Measurements from ENCODE around the gene EPHA3. TPM values are rescaled to one million over a fixed set of nuclear protein-coding genes. Genes with fewer than 3 reads are reported as not detected.

The EPHA3 gene
- total RNA-seq, 1 donor from 2014 or later: 27.7 TPM

- no peaks in the 10 kb centered on the region for H3K27me3 ChIP-seq (ENCODE audit: control insufficient read depth in 3 of 3, insufficient read depth in 3 of 3, low read length in 3 of 3)
- H3K36me3 ChIP-seq (ENCODE audit: control insufficient read depth in 3 of 3, insufficient read depth in 3 of 3, low read length in 3 of 3): no peaks in the 10 kb centered on the region
- H3K9me3 ChIP-seq (ENCODE audit: control insufficient read depth in 3 of 3, low read length in 3 of 3): no peaks in the 10 kb centered on the region
- no peak overlapping the region for H3K4me3 ChIP-seq (ENCODE audit: low read length in 3 of 3)
- H3K27ac ChIP-seq (ENCODE audit: low read depth, low read length): no peak overlapping the region
- H3K4me1 ChIP-seq (ENCODE audit: control insufficient read depth in 3 of 3, insufficient read depth in 3 of 3, low read length in 3 of 3): no peaks in the 10 kb centered on the region
- H3K9ac ChIP-seq (ENCODE audit: low read depth in 1 of 3, low read length in 3 of 3): no peak overlapping the region
Observed at GRCh38 chr3:89270201-89270600, 162.8 kb downstream of the EPHA3 start.

GRCh38 chr3:89275001-89275400 lies 167.6 kb downstream of the EPHA3 start:
- H3K4me3 ChIP-seq (ENCODE audit: low read length in 3 of 3): no peak overlapping the region
- no peak overlapping the region for H3K27ac ChIP-seq (ENCODE audit: low read depth, low read length)
- no peaks in the 10 kb centered on the region for H3K27me3 ChIP-seq (ENCODE audit: control insufficient read depth in 3 of 3, insufficient read depth in 3 of 3, low read length in 3 of 3)
- no peak overlapping the region for H3K9ac ChIP-seq (ENCODE audit: low read depth in 1 of 3, low read length in 3 of 3)
- H3K4me1 ChIP-seq (ENCODE audit: control insufficient read depth in 3 of 3, insufficient read depth in 3 of 3, low read length in 3 of 3): no peaks in the 10 kb centered on the region
- H3K9me3 ChIP-seq (ENCODE audit: control insufficient read depth in 3 of 3, low read length in 3 of 3): no peaks in the 10 kb centered on the region
- no peaks in the 10 kb centered on the region for H3K36me3 ChIP-seq (ENCODE audit: control insufficient read depth in 3 of 3, insufficient read depth in 3 of 3, low read length in 3 of 3)

GRCh38 chr3:89276116-89276515 lies 168.7 kb downstream of the EPHA3 start:
- Histone ChIP-seq H3K27ac (ENCODE audit: low read depth, low read length) (no peak overlapping the region), H3K36me3 (ENCODE audit: control insufficient read depth in 3 of 3, insufficient read depth in 3 of 3, low read length in 3 of 3) (no peaks in the 10 kb centered on the region), H3K9me3 (ENCODE audit: control insufficient read depth in 3 of 3, low read length in 3 of 3) (no peaks in the 10 kb centered on the region), H3K9ac (ENCODE audit: low read depth in 1 of 3, low read length in 3 of 3) (no peak overlapping the region), H3K4me3 (ENCODE audit: low read length in 3 of 3) (no peak overlapping the region), H3K4me1 (ENCODE audit: control insufficient read depth in 3 of 3, insufficient read depth in 3 of 3, low read length in 3 of 3) (no peaks in the 10 kb centered on the region), H3K27me3 (ENCODE audit: control insufficient read depth in 3 of 3, insufficient read depth in 3 of 3, low read length in 3 of 3) (no peaks in the 10 kb centered on the region)

- Histone ChIP-seq H3K27me3 (ENCODE audit: control insufficient read depth in 3 of 3, insufficient read depth in 3 of 3, low read length in 3 of 3) (no peaks in the 10 kb centered on the region), H3K9me3 (ENCODE audit: control insufficient read depth in 3 of 3, low read length in 3 of 3) (no peaks in the 10 kb centered on the region), H3K4me1 (ENCODE audit: control insufficient read depth in 3 of 3, insufficient read depth in 3 of 3, low read length in 3 of 3) (no peaks in the 10 kb centered on the region), H3K27ac (ENCODE audit: low read depth, low read length) (no peak overlapping the region), H3K36me3 (ENCODE audit: control insufficient read depth in 3 of 3, insufficient read depth in 3 of 3, low read length in 3 of 3) (no peaks in the 10 kb centered on the region), H3K9ac (ENCODE audit: low read depth in 1 of 3, low read length in 3 of 3) (no peak overlapping the region), H3K4me3 (ENCODE audit: low read length in 3 of 3) (no peak overlapping the region)
Observed at GRCh38 chr3:89278302-89279025, 171.0 kb downstream of the EPHA3 start.

GRCh38 chr3:89280301-89280700 lies 172.9 kb downstream of the EPHA3 start:
- no peaks in the 10 kb centered on the region for H3K36me3 ChIP-seq (ENCODE audit: control insufficient read depth in 3 of 3, insufficient read depth in 3 of 3, low read length in 3 of 3)
- H3K4me3 ChIP-seq (ENCODE audit: low read length in 3 of 3): no peak overlapping the region
- H3K9ac ChIP-seq (ENCODE audit: low read depth in 1 of 3, low read length in 3 of 3): no peak overlapping the region
- no peaks in the 10 kb centered on the region for H3K27me3 ChIP-seq (ENCODE audit: control insufficient read depth in 3 of 3, insufficient read depth in 3 of 3, low read length in 3 of 3)
- H3K27ac ChIP-seq (ENCODE audit: low read depth, low read length): no peak overlapping the region
- H3K9me3 ChIP-seq (ENCODE audit: control insufficient read depth in 3 of 3, low read length in 3 of 3): no peaks in the 10 kb centered on the region
- H3K4me1 ChIP-seq (ENCODE audit: control insufficient read depth in 3 of 3, insufficient read depth in 3 of 3, low read length in 3 of 3): no peaks in the 10 kb centered on the region

GRCh38 chr3:89280822-89281365 lies 173.5 kb downstream of the EPHA3 start:
- no peaks in the 10 kb centered on the region for H3K36me3 ChIP-seq (ENCODE audit: control insufficient read depth in 3 of 3, insufficient read depth in 3 of 3, low read length in 3 of 3)
- H3K4me3 ChIP-seq (ENCODE audit: low read length in 3 of 3): no peak overlapping the region
- H3K27me3 ChIP-seq (ENCODE audit: control insufficient read depth in 3 of 3, insufficient read depth in 3 of 3, low read length in 3 of 3): no peaks in the 10 kb centered on the region
- H3K27ac ChIP-seq (ENCODE audit: low read depth, low read length): no peak overlapping the region
- H3K9me3 ChIP-seq (ENCODE audit: control insufficient read depth in 3 of 3, low read length in 3 of 3): no peaks in the 10 kb centered on the region
- H3K4me1 ChIP-seq (ENCODE audit: control insufficient read depth in 3 of 3, insufficient read depth in 3 of 3, low read length in 3 of 3): no peaks in the 10 kb centered on the region
- no peak overlapping the region for H3K9ac ChIP-seq (ENCODE audit: low read depth in 1 of 3, low read length in 3 of 3)

- no peak overlapping the region for H3K4me3 ChIP-seq (ENCODE audit: low read length in 3 of 3)
Observed at GRCh38 chr3:89287902-89288508, 180.6 kb downstream of the EPHA3 start.

GRCh38 chr3:89289574-89290190 lies 182.3 kb downstream of the EPHA3 start:
- H3K4me1 ChIP-seq (ENCODE audit: control insufficient read depth in 3 of 3, insufficient read depth in 3 of 3, low read length in 3 of 3): no peaks in the 10 kb centered on the region
- no peaks in the 10 kb centered on the region for H3K9me3 ChIP-seq (ENCODE audit: control insufficient read depth in 3 of 3, low read length in 3 of 3)
- H3K27me3 ChIP-seq (ENCODE audit: control insufficient read depth in 3 of 3, insufficient read depth in 3 of 3, low read length in 3 of 3): no peaks in the 10 kb centered on the region
- no peaks in the 10 kb centered on the region for H3K36me3 ChIP-seq (ENCODE audit: control insufficient read depth in 3 of 3, insufficient read depth in 3 of 3, low read length in 3 of 3)
- H3K9ac ChIP-seq (ENCODE audit: low read depth in 1 of 3, low read length in 3 of 3): no peak overlapping the region
- H3K27ac ChIP-seq (ENCODE audit: low read depth, low read length): no peak overlapping the region
- no peak overlapping the region for H3K4me3 ChIP-seq (ENCODE audit: low read length in 3 of 3)

More at GRCh38 chr3:89287902-89288508, 180.6 kb downstream of the EPHA3 start:
- Histone ChIP-seq H3K9me3 (ENCODE audit: control insufficient read depth in 3 of 3, low read length in 3 of 3) (no peaks in the 10 kb centered on the region), H3K36me3 (ENCODE audit: control insufficient read depth in 3 of 3, insufficient read depth in 3 of 3, low read length in 3 of 3) (no peaks in the 10 kb centered on the region), H3K27ac (ENCODE audit: low read depth, low read length) (no peak overlapping the region), H3K27me3 (ENCODE audit: control insufficient read depth in 3 of 3, insufficient read depth in 3 of 3, low read length in 3 of 3) (no peaks in the 10 kb centered on the region), H3K9ac (ENCODE audit: low read depth in 1 of 3, low read length in 3 of 3) (no peak overlapping the region), H3K4me1 (ENCODE audit: control insufficient read depth in 3 of 3, insufficient read depth in 3 of 3, low read length in 3 of 3) (no peaks in the 10 kb centered on the region)

GRCh38 chr3:89297199-89297598 lies 189.8 kb downstream of the EPHA3 start:
- Histone ChIP-seq H3K4me1 (ENCODE audit: control insufficient read depth in 3 of 3, insufficient read depth in 3 of 3, low read length in 3 of 3) (no peaks in the 10 kb centered on the region), H3K4me3 (ENCODE audit: low read length in 3 of 3) (no peak overlapping the region), H3K27me3 (ENCODE audit: control insufficient read depth in 3 of 3, insufficient read depth in 3 of 3, low read length in 3 of 3) (no peaks in the 10 kb centered on the region), H3K9ac (ENCODE audit: low read depth in 1 of 3, low read length in 3 of 3) (no peak overlapping the region), H3K27ac (ENCODE audit: low read depth, low read length) (no peak overlapping the region), H3K36me3 (ENCODE audit: control insufficient read depth in 3 of 3, insufficient read depth in 3 of 3, low read length in 3 of 3) (no peaks in the 10 kb centered on the region), H3K9me3 (ENCODE audit: control insufficient read depth in 3 of 3, low read length in 3 of 3) (no peaks in the 10 kb centered on the region)

- Histone ChIP-seq H3K27ac (ENCODE audit: low read depth, low read length) (no peak overlapping the region), H3K36me3 (ENCODE audit: control insufficient read depth in 3 of 3, insufficient read depth in 3 of 3, low read length in 3 of 3) (no peaks in the 10 kb centered on the region), H3K4me3 (ENCODE audit: low read length in 3 of 3) (no peak overlapping the region), H3K9ac (ENCODE audit: low read depth in 1 of 3, low read length in 3 of 3) (no peak overlapping the region), H3K4me1 (ENCODE audit: control insufficient read depth in 3 of 3, insufficient read depth in 3 of 3, low read length in 3 of 3) (no peaks in the 10 kb centered on the region), H3K9me3 (ENCODE audit: control insufficient read depth in 3 of 3, low read length in 3 of 3) (no peaks in the 10 kb centered on the region), H3K27me3 (ENCODE audit: control insufficient read depth in 3 of 3, insufficient read depth in 3 of 3, low read length in 3 of 3) (no peaks in the 10 kb centered on the region)
Observed at GRCh38 chr3:89300526-89300925, 193.1 kb downstream of the EPHA3 start.

Measured in skeletal muscle tissue (tissue), 4 donors.